Hematopoietic multipotent progenitor cell treated with erythropoietin and hydrocortisone succinate and interleukin-3 and kit ligand, for 17 days (in vitro differentiated cells): ENCODE data around the gene TEX28.
"Not testable (repeated sequence)": the region's sequence is repeated elsewhere in the genome, so short reads cannot be mapped to it uniquely, and the experiment has no call there.

ENCODE experiments used
- DNase-seq: peaks from one replicate; pipeline ENCODE4 v3.0.0-alpha.2; 2015; ENCODE audit warnings: low spot score

The TEX28 gene

GRCh38 chrX:154310616-154311536 lies 16.0 kb upstream of the TEX28 start:
- DNase-seq: no peak

- DNase-seq: no peak
These were observed 14.3 kb upstream of the TEX28 start for GRCh38 chrX:154309041-154309775.

- peak; percentile 74 for DNase-seq
These were observed 13.4 kb upstream of the TEX28 start for GRCh38 chrX:154308108-154308946.

GRCh38 chrX:154307202-154307601 lies 12.3 kb upstream of the TEX28 start:
- no peak for DNase-seq

GRCh38 chrX:154305541-154306205 lies 10.7 kb upstream of the TEX28 start:
- no peak for DNase-seq

GRCh38 chrX:154304846-154305245 lies 9.9 kb upstream of the TEX28 start:
- no peak for DNase-seq

GRCh38 chrX:154303476-154303875 lies 8.6 kb upstream of the TEX28 start:
- no peak for DNase-seq

- not testable (repeated sequence) for DNase-seq
These were observed 8.1 kb upstream of the TEX28 start for GRCh38 chrX:154302998-154303397.

- no peak for DNase-seq
These were observed 5.9 kb upstream of the TEX28 start for GRCh38 chrX:154300816-154301215.

- no peak for DNase-seq
These were observed 3.4 kb upstream of the TEX28 start for GRCh38 chrX:154298312-154298711.

GRCh38 chrX:154296731-154297130 lies 1.8 kb upstream of the TEX28 start:
- no peak for DNase-seq

- no peak for DNase-seq
These were observed 863 bp upstream of the TEX28 start, which contains the start of gene TKTL1 for GRCh38 chrX:154295664-154296310. TKTL1 (plus strand) TSS chrX:154295795; CDS start chrX:154295860, 65 bp downstream.

- DNase-seq: not testable (repeated sequence)
These were observed 8.5 kb downstream of the TEX28 start for GRCh38 chrX:154286406-154286805.

- DNase-seq: not testable (repeated sequence)
These were observed 10.2 kb downstream of the TEX28 start for GRCh38 chrX:154284489-154285338.

GRCh38 chrX:154269245-154269644 lies 25.7 kb downstream of the TEX28 start:
- not testable (repeated sequence) for DNase-seq

- not testable (repeated sequence) for DNase-seq
These were observed 31.9 kb downstream of the TEX28 start for GRCh38 chrX:154263072-154263471.

- not testable (repeated sequence) for DNase-seq
These were observed 36.2 kb downstream of the TEX28 start for GRCh38 chrX:154258711-154259110.

- not testable (repeated sequence) for DNase-seq
These were observed 37.6 kb downstream of the TEX28 start, which contains the start of gene OPN1MW3 for GRCh38 chrX:154257282-154257681. OPN1MW3 (plus strand) TSS chrX:154257582; CDS start chrX:154257620, 38 bp downstream.

- not testable (repeated sequence) for DNase-seq
These were observed 46.8 kb downstream of the TEX28 start for GRCh38 chrX:154248076-154248475.
